ENCODE measurements around the gene DPP6. TPM values are rescaled to one million over a fixed set of nuclear protein-coding genes. Genes with fewer than 3 reads are reported as not detected.

Gene DPP6
- total RNA-seq, 1 donor from 2014 or later, result not detected

DNA sequence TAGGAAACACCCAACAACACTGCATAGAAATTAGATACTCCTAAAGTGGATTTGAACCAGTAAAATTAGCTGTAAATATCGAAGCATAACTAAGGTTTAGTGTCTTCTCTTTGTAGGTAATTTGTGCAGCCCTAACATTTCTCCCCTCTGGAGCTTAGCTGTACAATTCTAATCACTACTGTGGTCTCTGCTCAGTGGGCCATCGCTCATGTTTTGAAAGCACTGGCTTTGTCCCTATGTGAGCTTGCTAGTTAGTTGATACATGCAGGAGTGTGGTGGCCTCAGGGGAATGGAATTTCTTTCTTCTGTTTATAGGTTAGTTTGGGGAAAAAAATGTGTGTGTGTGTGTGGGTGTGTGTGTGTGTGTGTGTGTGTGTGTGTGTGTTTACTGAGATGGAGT, 373.1 kb downstream of the DPP6 start:
- Mint-ChIP-seq H3K27ac (no peak overlapping the region), H3K4me1 (no peaks in the 10 kb centered on the region), H3K9me3 (peaks cover 11% of the 10 kb centered on the region), H3K36me3 (ENCODE audit: low read depth) (no peaks in the 10 kb centered on the region), H3K27me3 (no peaks in the 10 kb centered on the region), H3K4me3 (no peak overlapping the region)
- no peak for DNase-seq
- intact Hi-C loops (cut with micrococcal nuclease), result no loop called here

GRCh38 chr7:154426778-154427177, 374.6 kb downstream of the DPP6 start:
- H3K27ac Mint-ChIP-seq, result no peak overlapping the region
- peaks cover 11% of the 10 kb centered on the region for H3K9me3 Mint-ChIP-seq
- no peak overlapping the region for H3K4me3 Mint-ChIP-seq
- intact Hi-C loops (cut with micrococcal nuclease), result no loop called here
- DNase-seq, result no peak
- no peaks in the 10 kb centered on the region for H3K27me3 Mint-ChIP-seq
- H3K4me1 Mint-ChIP-seq, result no peaks in the 10 kb centered on the region
- H3K36me3 Mint-ChIP-seq (ENCODE audit: low read depth), result no peaks in the 10 kb centered on the region

- intact Hi-C loops (cut with micrococcal nuclease), result no loop called here
- H3K36me3 Mint-ChIP-seq (ENCODE audit: low read depth), result no peaks in the 10 kb centered on the region
- peaks cover 11% of the 10 kb centered on the region for H3K9me3 Mint-ChIP-seq
- no peak overlapping the region for H3K27ac Mint-ChIP-seq
- H3K4me1 Mint-ChIP-seq, result no peaks in the 10 kb centered on the region
- no peak for DNase-seq
- no peak overlapping the region for H3K4me3 Mint-ChIP-seq
- no peaks in the 10 kb centered on the region for H3K27me3 Mint-ChIP-seq
These were observed 375.3 kb downstream of the DPP6 start for GRCh38 chr7:154427533-154427932.

DNA sequence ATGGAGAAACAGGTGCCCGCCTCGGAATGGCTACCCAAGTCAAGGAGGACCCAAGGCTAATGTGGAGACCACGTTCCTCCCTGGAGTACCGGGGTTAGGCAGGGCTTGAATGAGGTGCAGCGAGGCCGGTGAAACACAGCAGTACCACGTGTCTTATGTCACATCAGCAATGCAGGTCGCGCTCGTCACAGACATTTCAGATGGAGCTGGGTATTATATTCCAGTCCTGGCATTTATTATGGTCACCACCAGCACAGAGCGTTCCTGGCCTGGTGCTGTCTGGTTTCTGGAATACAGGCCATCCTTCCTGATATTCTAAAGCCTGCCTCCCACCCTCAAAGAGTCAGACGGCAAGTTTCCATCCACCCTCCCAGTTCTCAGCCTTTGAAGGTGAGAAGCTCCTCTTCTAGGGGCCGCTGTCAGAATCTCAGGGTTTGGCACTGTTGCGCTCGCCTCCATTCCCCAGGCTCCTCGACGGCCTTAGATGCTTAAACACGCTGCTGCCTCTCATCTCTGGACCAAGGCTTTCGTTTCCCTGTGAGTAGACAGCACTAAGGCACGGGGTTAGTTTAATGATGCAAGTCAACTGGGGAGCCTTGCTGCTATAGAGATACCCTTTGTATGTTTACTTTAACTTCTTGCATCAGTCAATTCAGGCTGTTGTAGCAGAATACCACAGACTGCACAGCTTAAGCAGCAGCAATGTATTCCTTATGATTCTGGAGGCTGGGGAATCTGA, 377.6 kb downstream of the DPP6 start:
- Mint-ChIP-seq H3K27ac (no peak overlapping the region), H3K9me3 (peaks cover 7% of the 10 kb centered on the region), H3K4me1 (no peaks in the 10 kb centered on the region), H3K27me3 (no peaks in the 10 kb centered on the region), H3K4me3 (no peak overlapping the region), H3K36me3 (ENCODE audit: low read depth) (no peaks in the 10 kb centered on the region)
- intact Hi-C loops (cut with micrococcal nuclease), result no loop called here
- DNase-seq, result no peak

DNA sequence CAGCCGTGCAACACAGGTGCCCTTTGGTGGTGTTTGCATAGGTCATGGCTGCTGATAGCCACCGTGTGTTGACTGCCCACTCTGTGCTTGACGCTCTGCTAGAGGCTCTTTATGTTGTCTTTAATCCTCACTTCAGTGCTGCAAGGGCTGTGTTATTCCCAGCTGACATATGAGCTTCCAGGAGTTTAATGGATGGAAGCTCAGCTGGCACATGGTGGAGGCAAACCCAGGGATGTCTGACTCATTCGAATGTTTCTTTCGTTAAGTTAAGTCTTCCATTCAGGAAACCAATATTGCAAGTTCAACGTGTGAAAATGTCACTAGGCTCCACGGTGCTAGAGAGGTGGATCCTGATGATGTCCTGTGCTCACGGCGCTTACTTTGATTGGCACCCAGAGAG, 378.4 kb downstream of the DPP6 start:
- no peak for DNase-seq
- no peak overlapping the region for H3K27ac Mint-ChIP-seq
- H3K4me3 Mint-ChIP-seq, result no peak overlapping the region
- no peaks in the 10 kb centered on the region for H3K4me1 Mint-ChIP-seq
- H3K36me3 Mint-ChIP-seq (ENCODE audit: low read depth), result no peaks in the 10 kb centered on the region
- intact Hi-C loops (cut with micrococcal nuclease), result no loop called here
- H3K27me3 Mint-ChIP-seq, result no peaks in the 10 kb centered on the region
- H3K9me3 Mint-ChIP-seq, result peaks cover 7% of the 10 kb centered on the region

DNA sequence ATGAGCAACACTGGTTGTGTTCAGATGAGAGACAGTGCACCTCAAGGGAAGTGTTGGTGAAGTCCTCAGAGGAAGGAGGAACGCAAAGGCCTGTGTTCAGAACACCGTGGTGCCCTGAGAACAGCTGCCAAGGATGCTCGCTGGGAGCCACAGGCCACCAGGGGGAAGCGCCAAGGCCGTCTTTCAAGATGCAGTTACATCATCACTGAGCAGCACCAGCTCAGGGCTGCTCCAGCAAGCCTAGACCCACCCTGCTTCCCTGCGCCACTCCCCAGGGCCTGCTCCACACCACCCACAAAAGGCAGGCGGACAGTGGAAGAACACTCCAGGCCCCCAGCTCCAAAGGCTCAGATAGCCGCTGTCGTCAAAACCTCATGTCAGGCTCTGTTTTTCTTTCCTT, 378.8 kb downstream of the DPP6 start:
- DNase-seq, result no peak
- Mint-ChIP-seq H3K4me1 (no peaks in the 10 kb centered on the region), H3K4me3 (no peak overlapping the region), H3K9me3 (peaks cover 7% of the 10 kb centered on the region), H3K27me3 (no peaks in the 10 kb centered on the region), H3K36me3 (ENCODE audit: low read depth) (no peaks in the 10 kb centered on the region), H3K27ac (no peak overlapping the region)
- intact Hi-C loops (cut with micrococcal nuclease), result no loop called here

DNA sequence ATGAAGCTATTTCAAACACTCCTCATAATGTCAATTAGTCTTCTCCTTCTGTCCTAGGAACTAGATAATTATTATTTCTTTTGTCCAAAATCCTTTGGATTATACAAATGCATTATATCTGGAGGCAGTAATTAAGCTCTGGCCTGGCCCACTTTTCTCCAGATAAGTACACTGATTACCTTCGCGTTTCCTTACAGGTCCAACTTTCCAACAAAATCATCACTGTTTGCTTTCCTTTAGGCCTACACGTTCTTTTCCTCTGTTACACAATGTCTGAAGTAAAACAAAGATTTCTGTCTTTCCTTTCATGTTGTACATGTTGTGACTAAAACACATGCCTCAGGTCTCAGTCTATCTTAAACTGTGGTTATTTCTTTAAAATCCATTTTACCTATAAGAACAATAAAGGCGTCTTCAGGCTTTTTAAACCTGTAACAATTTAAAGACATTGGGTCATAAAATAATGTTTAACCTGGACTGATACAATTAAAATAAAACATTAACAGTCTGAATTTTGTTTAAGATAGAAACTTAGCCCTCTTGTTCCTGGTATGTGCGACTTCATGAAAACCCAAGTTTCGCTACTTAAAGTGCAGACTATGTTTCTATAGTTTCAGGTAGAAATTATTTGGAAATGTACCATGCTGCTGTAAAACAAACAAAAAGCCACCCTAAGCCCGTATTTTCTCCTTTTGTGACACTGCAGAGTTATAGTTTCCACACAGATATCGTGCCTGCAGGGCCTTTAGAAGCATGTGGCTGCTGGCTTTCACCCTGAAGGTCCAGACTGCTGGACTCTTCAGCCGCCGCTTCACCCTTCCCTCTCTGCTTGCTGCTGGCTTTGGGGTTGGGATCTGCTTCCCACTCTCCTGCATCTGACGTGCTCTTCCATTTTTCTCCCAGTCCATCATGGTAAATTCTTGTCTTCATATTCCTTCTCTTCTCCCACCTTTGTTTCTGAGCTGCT, 381.7 kb downstream of the DPP6 start:
- no peaks in the 10 kb centered on the region for H3K4me1 Mint-ChIP-seq
- no peak overlapping the region for H3K27ac Mint-ChIP-seq
- H3K27me3 Mint-ChIP-seq, result no peaks in the 10 kb centered on the region
- H3K4me3 Mint-ChIP-seq, result no peak overlapping the region
- DNase-seq, result no peak
- no peaks in the 10 kb centered on the region for H3K36me3 Mint-ChIP-seq (ENCODE audit: low read depth)
- intact Hi-C loops (cut with micrococcal nuclease), result no loop called here
- H3K9me3 Mint-ChIP-seq, result peaks cover 7% of the 10 kb centered on the region

DNA sequence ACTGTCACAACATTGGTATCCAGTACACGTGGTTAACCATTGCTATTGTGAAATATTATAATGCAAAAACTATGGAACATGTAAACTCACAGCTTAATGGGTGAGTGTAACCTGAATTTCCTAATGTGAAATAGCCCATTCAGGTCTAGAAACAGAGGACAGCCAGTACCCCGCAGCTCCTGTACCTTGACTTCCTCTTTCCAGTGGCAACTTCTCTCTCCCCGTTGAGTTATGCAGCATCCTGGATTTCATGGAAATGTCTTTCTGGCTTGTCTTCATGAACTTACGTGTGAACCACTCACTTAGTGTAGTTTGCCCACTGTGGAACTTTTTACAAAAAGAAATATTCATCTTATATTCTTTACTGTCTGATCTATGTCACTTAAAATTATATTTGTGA, 384.4 kb downstream of the DPP6 start:
- intact Hi-C loops (cut with micrococcal nuclease), result no loop called here
- no peak for DNase-seq
- H3K4me1 Mint-ChIP-seq, result no peaks in the 10 kb centered on the region
- H3K36me3 Mint-ChIP-seq (ENCODE audit: low read depth), result no peaks in the 10 kb centered on the region
- H3K9me3 Mint-ChIP-seq, result peaks cover 4% of the 10 kb centered on the region
- no peaks in the 10 kb centered on the region for H3K27me3 Mint-ChIP-seq
- no peak overlapping the region for H3K27ac Mint-ChIP-seq
- no peak overlapping the region for H3K4me3 Mint-ChIP-seq

- Mint-ChIP-seq H3K4me3 (no peak overlapping the region), H3K9me3 (peaks cover 4% of the 10 kb centered on the region), H3K36me3 (ENCODE audit: low read depth) (no peaks in the 10 kb centered on the region), H3K27me3 (no peaks in the 10 kb centered on the region), H3K4me1 (no peaks in the 10 kb centered on the region), H3K27ac (no peak overlapping the region)
- no peak for DNase-seq
- intact Hi-C loops (cut with micrococcal nuclease), result no loop called here
These were observed 385.0 kb downstream of the DPP6 start for GRCh38 chr7:154437234-154437633.

DNA sequence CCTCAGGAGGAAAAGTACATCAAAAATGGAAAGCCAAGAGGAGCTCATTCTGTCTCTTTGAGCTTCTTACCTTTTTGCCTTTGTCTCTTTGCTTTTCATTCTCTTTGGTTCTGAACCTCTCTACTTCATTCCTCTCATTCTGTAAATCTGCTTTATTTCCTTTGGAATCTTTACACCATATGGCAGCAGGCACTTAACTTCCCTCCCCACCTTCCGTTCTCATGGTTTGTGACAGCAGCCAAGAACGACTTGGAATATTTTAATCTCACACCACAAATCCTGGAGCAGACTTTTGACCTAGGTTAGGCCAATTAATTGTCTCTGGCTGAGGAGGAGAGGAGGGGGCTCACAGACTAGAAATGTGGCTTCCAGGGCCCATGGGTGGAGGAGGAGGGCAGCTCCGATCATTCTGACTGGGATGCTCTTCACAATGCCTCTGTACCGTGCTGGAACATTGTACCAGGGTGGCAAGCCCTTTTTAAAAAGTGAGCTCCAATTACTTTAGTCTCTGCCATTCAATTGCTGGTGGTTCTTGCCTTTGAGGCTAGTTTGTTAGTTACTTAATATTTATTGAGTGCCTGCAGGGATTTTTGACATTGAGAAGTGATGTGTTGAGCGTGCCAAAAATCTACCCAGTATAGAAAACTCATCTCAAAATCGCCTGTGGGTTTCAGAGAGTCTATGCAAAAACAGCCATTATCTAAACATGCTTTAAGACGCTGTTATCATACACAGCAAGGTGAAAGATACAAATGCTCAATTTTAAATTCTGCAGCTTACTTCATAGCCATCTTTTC, 386.6 kb downstream of the DPP6 start:
- no peak for DNase-seq
- Mint-ChIP-seq H3K27ac (no peak overlapping the region), H3K4me3 (no peak overlapping the region), H3K9me3 (peaks cover 4% of the 10 kb centered on the region), H3K4me1 (no peaks in the 10 kb centered on the region), H3K27me3 (no peaks in the 10 kb centered on the region), H3K36me3 (ENCODE audit: low read depth) (no peaks in the 10 kb centered on the region)
- intact Hi-C loops (cut with micrococcal nuclease), result no loop called here

DNA sequence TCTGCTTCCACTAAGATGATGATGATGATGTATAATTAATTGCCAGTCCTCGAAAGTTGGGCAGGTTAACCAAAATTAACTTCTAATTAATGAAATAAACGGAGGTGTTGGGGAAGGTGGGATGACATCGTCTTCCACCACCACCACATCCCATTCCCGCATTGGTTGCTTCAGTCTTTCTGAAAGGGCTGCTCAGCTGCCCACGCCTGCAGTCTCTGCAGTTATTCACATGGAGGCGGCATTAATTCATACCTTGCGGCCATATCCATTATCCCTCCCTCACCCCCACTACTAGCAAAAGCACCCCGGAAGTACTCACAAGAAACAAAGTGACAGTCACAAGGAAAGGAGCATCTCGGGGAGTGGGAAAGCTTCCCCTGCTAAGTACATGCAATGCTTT, 387.9 kb downstream of the DPP6 start:
- H3K4me1 Mint-ChIP-seq, result no peaks in the 10 kb centered on the region
- DNase-seq, result no peak
- H3K4me3 Mint-ChIP-seq, result no peak overlapping the region
- H3K27ac Mint-ChIP-seq, result no peak overlapping the region
- intact Hi-C loops (cut with micrococcal nuclease), result no loop called here
- no peaks in the 10 kb centered on the region for H3K36me3 Mint-ChIP-seq (ENCODE audit: low read depth)
- no peaks in the 10 kb centered on the region for H3K9me3 Mint-ChIP-seq
- H3K27me3 Mint-ChIP-seq, result no peaks in the 10 kb centered on the region

- Mint-ChIP-seq H3K4me1 (no peaks in the 10 kb centered on the region), H3K27me3 (no peaks in the 10 kb centered on the region), H3K27ac (no peak overlapping the region), H3K4me3 (no peak overlapping the region), H3K9me3 (no peaks in the 10 kb centered on the region), H3K36me3 (ENCODE audit: low read depth) (no peaks in the 10 kb centered on the region)
- intact Hi-C loops (cut with micrococcal nuclease), result no loop called here
- DNase-seq, result no peak
These were observed 388.5 kb downstream of the DPP6 start for GRCh38 chr7:154440651-154441050.

GRCh38 chr7:154441811-154442210, 389.6 kb downstream of the DPP6 start:
- DNase-seq, result no peak
- no peaks in the 10 kb centered on the region for H3K36me3 Mint-ChIP-seq (ENCODE audit: low read depth)
- no peaks in the 10 kb centered on the region for H3K27me3 Mint-ChIP-seq
- H3K9me3 Mint-ChIP-seq, result no peaks in the 10 kb centered on the region
- no peak overlapping the region for H3K27ac Mint-ChIP-seq
- intact Hi-C loops (cut with micrococcal nuclease), result no loop called here
- no peak overlapping the region for H3K4me3 Mint-ChIP-seq
- H3K4me1 Mint-ChIP-seq, result no peaks in the 10 kb centered on the region

DNA sequence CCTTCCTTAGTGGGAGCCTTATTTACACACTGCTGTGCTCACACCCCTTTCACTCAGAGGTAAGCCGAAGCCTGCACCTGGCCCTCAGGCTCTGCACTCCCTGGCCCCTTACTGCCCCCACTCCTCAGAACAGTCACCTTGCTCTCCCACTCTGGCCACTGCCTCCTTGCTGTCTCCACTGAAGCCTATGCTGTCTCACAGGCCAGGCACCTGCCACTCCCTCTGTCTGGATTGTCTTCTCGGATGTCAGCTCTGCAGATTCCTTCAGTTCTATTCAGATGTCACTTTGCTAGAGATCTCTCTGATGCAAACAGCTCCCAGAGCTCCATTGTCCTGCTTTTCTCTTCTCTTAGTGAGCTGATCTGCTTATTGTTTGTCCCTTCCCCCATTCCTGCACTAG, 390.7 kb downstream of the DPP6 start:
- intact Hi-C loops (cut with micrococcal nuclease), result no loop called here
- H3K27ac Mint-ChIP-seq, result no peak overlapping the region
- peaks cover 7% of the 10 kb centered on the region for H3K9me3 Mint-ChIP-seq
- no peaks in the 10 kb centered on the region for H3K4me1 Mint-ChIP-seq
- DNase-seq, result no peak
- H3K27me3 Mint-ChIP-seq, result no peaks in the 10 kb centered on the region
- no peak overlapping the region for H3K4me3 Mint-ChIP-seq
- no peaks in the 10 kb centered on the region for H3K36me3 Mint-ChIP-seq (ENCODE audit: low read depth)

Measured in activated CD4-positive, alpha-beta T cell treated with anti-CD3 and anti-CD28 coated beads, Interleukin-2, amount 10 ng/mL, durations not matched to agents 24 days and 14 days (primary cell).